PFSK-1 (cell line): ENCODE data around the gene PGBD2.

Experiments
- POLR2AphosphoS5 ChIP-seq: IDR thresholded peaks from 2 replicates; pipeline ENCODE4 v1.6.1; 2012; ENCODE audit warnings: low read depth, mild to moderate bottlenecking, control low read depth, low read length, moderate library complexity
- TF ChIP-seq, protein P1 (sequence below), 2 experiments: IDR thresholded peaks; 2 replicates each; pipeline versions ENCODE4 v1.6.1 to v1.8.0; 2011 to 2012; ENCODE audit warnings: low read depth in 2 of 2, low read length in 2 of 2, control low read depth in 1 of 2, inconsistent platforms in 1 of 2, mild to moderate bottlenecking in 1 of 2, moderate library complexity in 1 of 2; ENCODE audit not compliant: insufficient read depth in 1 of 2

DNA sequence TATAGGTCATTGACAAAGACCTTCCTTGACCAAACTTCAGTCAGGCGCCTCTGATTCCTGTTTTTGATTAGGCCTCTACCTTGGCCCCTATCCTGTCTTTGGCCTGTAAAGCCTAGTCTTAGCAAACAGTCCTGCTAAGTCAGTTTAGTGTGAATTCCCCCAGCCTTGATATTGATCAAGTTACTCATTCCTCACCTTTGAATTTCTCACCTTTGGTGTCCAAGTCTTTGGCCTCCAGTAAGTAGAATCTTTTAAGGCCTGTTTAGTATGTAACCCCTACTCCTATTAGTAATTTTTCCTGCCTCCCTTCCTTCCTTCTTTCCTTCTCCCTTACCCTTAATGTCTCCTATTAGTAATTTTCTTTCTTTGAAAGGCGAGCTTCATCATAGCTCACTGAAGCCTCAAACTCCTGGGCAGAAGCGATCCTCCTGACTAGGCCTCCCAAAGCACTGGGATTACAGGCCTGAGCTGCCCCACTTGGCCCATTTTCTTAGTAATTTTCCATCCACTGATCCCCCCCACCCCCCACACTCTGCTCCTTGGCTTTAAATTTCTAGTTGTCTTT is 34.1 kb upstream of the PGBD2 start:
- no peak for TF ChIP-seq POLR2AphosphoS5
- TF ChIP-seq, protein P1, sequence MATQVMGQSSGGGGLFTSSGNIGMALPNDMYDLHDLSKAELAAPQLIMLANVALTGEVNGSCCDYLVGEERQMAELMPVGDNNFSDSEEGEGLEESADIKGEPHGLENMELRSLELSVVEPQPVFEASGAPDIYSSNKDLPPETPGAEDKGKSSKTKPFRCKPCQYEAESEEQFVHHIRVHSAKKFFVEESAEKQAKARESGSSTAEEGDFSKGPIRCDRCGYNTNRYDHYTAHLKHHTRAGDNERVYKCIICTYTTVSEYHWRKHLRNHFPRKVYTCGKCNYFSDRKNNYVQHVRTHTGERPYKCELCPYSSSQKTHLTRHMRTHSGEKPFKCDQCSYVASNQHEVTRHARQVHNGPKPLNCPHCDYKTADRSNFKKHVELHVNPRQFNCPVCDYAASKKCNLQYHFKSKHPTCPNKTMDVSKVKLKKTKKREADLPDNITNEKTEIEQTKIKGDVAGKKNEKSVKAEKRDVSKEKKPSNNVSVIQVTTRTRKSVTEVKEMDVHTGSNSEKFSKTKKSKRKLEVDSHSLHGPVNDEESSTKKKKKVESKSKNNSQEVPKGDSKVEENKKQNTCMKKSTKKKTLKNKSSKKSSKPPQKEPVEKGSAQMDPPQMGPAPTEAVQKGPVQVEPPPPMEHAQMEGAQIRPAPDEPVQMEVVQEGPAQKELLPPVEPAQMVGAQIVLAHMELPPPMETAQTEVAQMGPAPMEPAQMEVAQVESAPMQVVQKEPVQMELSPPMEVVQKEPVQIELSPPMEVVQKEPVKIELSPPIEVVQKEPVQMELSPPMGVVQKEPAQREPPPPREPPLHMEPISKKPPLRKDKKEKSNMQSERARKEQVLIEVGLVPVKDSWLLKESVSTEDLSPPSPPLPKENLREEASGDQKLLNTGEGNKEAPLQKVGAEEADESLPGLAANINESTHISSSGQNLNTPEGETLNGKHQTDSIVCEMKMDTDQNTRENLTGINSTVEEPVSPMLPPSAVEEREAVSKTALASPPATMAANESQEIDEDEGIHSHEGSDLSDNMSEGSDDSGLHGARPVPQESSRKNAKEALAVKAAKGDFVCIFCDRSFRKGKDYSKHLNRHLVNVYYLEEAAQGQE (IDR thresholded peaks at IDR 0.05; ENCODE audit: insufficient read depth in 1 of 2, low read depth in 2 of 2, low read length in 2 of 2), result no peak
